Neural cell (in vitro differentiated cells): ENCODE data around the gene GRID1. TPM values are rescaled to one million over a fixed set of nuclear protein-coding genes. Genes with fewer than 3 reads are reported as not detected.

Experiments
- H2AFZ ChIP-seq: fragments of 200-600, 300-800 bp; sonication (generic), shearing (Covaris generic); 2 replicates; pipeline ENCODE4 v1.6.0; 2014; ENCODE audit warnings: low read depth, mild to moderate bottlenecking, antibody characterized with exemption, low read length, moderate library complexity
- H3F3A ChIP-seq: fragments of 200-600 bp; shearing (Covaris generic); 2 replicates; pipeline ENCODE4 v1.6.1; 2016; ENCODE audit warnings: mild to moderate bottlenecking, moderate library complexity, mixed read lengths, antibody characterized with exemption, low read length; ENCODE audit not compliant: insufficient read depth, poor library complexity, severe bottlenecking
- H3K27ac ChIP-seq: fragments of 200-600, 300-800 bp; sonication (generic), shearing (Covaris generic); 2 replicates; pipeline ENCODE4 v1.5.1; 2014; ENCODE audit warnings: mild to moderate bottlenecking, low read length, moderate library complexity
- H3K27me3 ChIP-seq: fragments of 300-800, 200-600 bp; sonication (generic), shearing (Covaris generic); 2 replicates; pipeline ENCODE4 v1.6.0; 2014; ENCODE audit warnings: mild to moderate bottlenecking, low read depth, low read length, moderate library complexity; ENCODE audit not compliant: insufficient read depth
- H3K36me3 ChIP-seq: fragments of 300-800, 200-600 bp; sonication (generic), shearing (Covaris generic); 2 replicates; pipeline ENCODE4 v1.5.1; 2014; ENCODE audit warnings: mild to moderate bottlenecking, antibody characterized with exemption, low read length, moderate library complexity; ENCODE audit not compliant: insufficient read depth
- H3K4me2 ChIP-seq: fragments of 300-800, 200-600 bp; sonication (generic), shearing (Covaris generic); 2 replicates; pipeline ENCODE4 v1.6.0; 2014; ENCODE audit warnings: mild to moderate bottlenecking, low read length
- H3K4me3 ChIP-seq: fragments of 300-800, 200-600 bp; sonication (generic), shearing (Covaris generic); 2 replicates; pipeline ENCODE4 v1.5.1; 2014; ENCODE audit warnings: mild to moderate bottlenecking, low read length, moderate library complexity
- H3K79me2 ChIP-seq: fragments of 200-600 bp; shearing (Covaris generic); replicated peaks from 2 replicates; pipeline ENCODE4 v1.6.0; 2014; ENCODE audit warnings: mild to moderate bottlenecking, low read length, moderate library complexity; ENCODE audit not compliant: insufficient read depth
- H3K9ac ChIP-seq: fragments of 300-800, 200-600 bp; sonication (generic), shearing (Covaris generic); 2 replicates; pipeline ENCODE4 v1.6.1; 2016; ENCODE audit warnings: mild to moderate bottlenecking, low read length, mixed read lengths
- H3K9me2 ChIP-seq: fragments of 200-600 bp; shearing (Covaris generic); 2 replicates; pipeline ENCODE4 v1.6.1; 2016; ENCODE audit warnings: mild to moderate bottlenecking, low read length, mixed read lengths; ENCODE audit not compliant: insufficient read depth
- H3K9me3 ChIP-seq: fragments of 200-600, 300-800 bp; sonication (generic), shearing (Covaris generic); 2 replicates; pipeline ENCODE4 v1.6.1; 2016; ENCODE audit warnings: mild to moderate bottlenecking, mixed run types, low read length, moderate library complexity, mixed read lengths
- H4K20me1 ChIP-seq: fragments of 200-600 bp; shearing (Covaris generic); 2 replicates; pipeline ENCODE4 v1.6.1; 2016; ENCODE audit warnings: mild to moderate bottlenecking, mixed run types; ENCODE audit not compliant: insufficient read depth
- EP300 ChIP-seq: fragments of 450-650 bp; conservative IDR thresholded peaks from 2 replicates; pipeline ENCODE4 v1.6.1; 2014; ENCODE audit warnings: antibody characterized with exemption, mild to moderate bottlenecking, moderate library complexity; ENCODE audit not compliant: poor library complexity, severe bottlenecking
- EZH2 ChIP-seq: fragments of 200-600, 300-800 bp; shearing (Covaris generic), sonication (generic); IDR thresholded peaks from 2 replicates; pipeline ENCODE4 v1.6.1; 2014; ENCODE audit warnings: antibody characterized with exemption, low read length, borderline replicate concordance, mild to moderate bottlenecking; ENCODE audit not compliant: insufficient read depth, poor library complexity, severe bottlenecking
- MXI1 ChIP-seq: fragments of 450-650 bp; conservative IDR thresholded peaks from 2 replicates; pipeline ENCODE4 v1.6.1; 2014; ENCODE audit warnings: antibody characterized with exemption, mild to moderate bottlenecking; ENCODE audit not compliant: poor library complexity, severe bottlenecking
- POLR2AphosphoS5 ChIP-seq: IDR thresholded peaks from 2 replicates; pipeline ENCODE4 v1.6.1; 2012
- RAD21 ChIP-seq: fragments of 450-650 bp; conservative IDR thresholded peaks from 2 replicates; pipeline ENCODE4 v1.6.1; 2014; ENCODE audit warnings: antibody characterized with exemption, mild to moderate bottlenecking, moderate library complexity
- SMC3 ChIP-seq: fragments of 450-650 bp; conservative IDR thresholded peaks from 2 replicates; pipeline ENCODE4 v1.6.1; 2014; ENCODE audit warnings: antibody characterized with exemption, mild to moderate bottlenecking, moderate library complexity; ENCODE audit not compliant: poor library complexity
- TAF1 ChIP-seq: IDR thresholded peaks from 2 replicates; pipeline ENCODE4 v1.6.1; 2012; ENCODE audit warnings: low read depth
- polyA plus RNA-seq: library from polyadenylated mRNA; depleted of rRNA; stranded (reverse); fragments of >200 nt; gene quantifications from 2 replicates; pipeline ENCODE4 v1.2.3, GENCODE V29; 2014
- TF ChIP-seq, protein P1 (sequence below): IDR thresholded peaks from 2 replicates; pipeline ENCODE4 v1.6.1; 2012; ENCODE audit warnings: borderline replicate concordance
- TF ChIP-seq, protein P2 (sequence below): fragments of 450-650 bp; IDR thresholded peaks from 2 replicates; pipeline ENCODE4 v1.5.1; 2014; ENCODE audit warnings: antibody characterized with exemption, mild to moderate bottlenecking, moderate library complexity; ENCODE audit not compliant: poor library complexity, severe bottlenecking

The GRID1 gene
- polyA plus RNA-seq, 1 donor from 2014 or later: 7.3 TPM

DNA sequence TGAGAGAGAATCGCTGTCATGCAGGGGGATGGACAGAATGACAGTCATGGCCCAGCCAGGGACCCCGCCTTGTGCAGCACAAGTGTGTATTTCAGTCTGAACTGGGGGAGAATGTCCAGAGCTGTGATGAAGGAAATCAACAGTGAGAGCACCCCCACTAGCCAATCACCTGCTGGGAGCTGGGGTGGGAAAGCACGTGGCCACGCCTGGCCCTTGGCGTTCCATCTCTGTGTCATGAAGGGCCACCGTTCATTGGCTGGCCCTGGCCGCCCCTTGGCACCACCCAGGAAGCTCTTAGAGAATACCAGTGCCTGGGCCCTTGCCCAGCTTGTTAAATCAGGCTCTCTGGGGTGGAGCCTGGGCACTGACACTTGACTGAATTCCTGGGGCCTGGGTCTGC is 22.8 kb downstream of the GRID1 start:
- no peaks in the 10 kb centered on the region for H3K79me2 ChIP-seq
- H2AFZ ChIP-seq: no peak overlapping the region
- H3K4me3 ChIP-seq: no peak overlapping the region
- no peaks in the 10 kb centered on the region for H4K20me1 ChIP-seq
- no peak overlapping the region for H3K27ac ChIP-seq
- no peaks in the 10 kb centered on the region for H3K9me2 ChIP-seq
- TF ChIP-seq POLR2AphosphoS5 (no peak), SMC3 (no peak), EP300 (no peak), RAD21 (no peak), MXI1 (no peak), EZH2 (no peak), TAF1 (no peak)
- TF ChIP-seq, protein P1, sequence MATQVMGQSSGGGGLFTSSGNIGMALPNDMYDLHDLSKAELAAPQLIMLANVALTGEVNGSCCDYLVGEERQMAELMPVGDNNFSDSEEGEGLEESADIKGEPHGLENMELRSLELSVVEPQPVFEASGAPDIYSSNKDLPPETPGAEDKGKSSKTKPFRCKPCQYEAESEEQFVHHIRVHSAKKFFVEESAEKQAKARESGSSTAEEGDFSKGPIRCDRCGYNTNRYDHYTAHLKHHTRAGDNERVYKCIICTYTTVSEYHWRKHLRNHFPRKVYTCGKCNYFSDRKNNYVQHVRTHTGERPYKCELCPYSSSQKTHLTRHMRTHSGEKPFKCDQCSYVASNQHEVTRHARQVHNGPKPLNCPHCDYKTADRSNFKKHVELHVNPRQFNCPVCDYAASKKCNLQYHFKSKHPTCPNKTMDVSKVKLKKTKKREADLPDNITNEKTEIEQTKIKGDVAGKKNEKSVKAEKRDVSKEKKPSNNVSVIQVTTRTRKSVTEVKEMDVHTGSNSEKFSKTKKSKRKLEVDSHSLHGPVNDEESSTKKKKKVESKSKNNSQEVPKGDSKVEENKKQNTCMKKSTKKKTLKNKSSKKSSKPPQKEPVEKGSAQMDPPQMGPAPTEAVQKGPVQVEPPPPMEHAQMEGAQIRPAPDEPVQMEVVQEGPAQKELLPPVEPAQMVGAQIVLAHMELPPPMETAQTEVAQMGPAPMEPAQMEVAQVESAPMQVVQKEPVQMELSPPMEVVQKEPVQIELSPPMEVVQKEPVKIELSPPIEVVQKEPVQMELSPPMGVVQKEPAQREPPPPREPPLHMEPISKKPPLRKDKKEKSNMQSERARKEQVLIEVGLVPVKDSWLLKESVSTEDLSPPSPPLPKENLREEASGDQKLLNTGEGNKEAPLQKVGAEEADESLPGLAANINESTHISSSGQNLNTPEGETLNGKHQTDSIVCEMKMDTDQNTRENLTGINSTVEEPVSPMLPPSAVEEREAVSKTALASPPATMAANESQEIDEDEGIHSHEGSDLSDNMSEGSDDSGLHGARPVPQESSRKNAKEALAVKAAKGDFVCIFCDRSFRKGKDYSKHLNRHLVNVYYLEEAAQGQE: no peak
- TF ChIP-seq, protein P2, sequence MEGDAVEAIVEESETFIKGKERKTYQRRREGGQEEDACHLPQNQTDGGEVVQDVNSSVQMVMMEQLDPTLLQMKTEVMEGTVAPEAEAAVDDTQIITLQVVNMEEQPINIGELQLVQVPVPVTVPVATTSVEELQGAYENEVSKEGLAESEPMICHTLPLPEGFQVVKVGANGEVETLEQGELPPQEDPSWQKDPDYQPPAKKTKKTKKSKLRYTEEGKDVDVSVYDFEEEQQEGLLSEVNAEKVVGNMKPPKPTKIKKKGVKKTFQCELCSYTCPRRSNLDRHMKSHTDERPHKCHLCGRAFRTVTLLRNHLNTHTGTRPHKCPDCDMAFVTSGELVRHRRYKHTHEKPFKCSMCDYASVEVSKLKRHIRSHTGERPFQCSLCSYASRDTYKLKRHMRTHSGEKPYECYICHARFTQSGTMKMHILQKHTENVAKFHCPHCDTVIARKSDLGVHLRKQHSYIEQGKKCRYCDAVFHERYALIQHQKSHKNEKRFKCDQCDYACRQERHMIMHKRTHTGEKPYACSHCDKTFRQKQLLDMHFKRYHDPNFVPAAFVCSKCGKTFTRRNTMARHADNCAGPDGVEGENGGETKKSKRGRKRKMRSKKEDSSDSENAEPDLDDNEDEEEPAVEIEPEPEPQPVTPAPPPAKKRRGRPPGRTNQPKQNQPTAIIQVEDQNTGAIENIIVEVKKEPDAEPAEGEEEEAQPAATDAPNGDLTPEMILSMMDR: no peak
- no peak overlapping the region for H3K4me2 ChIP-seq
- H3K9me3 ChIP-seq: no peaks in the 10 kb centered on the region
- no peaks in the 10 kb centered on the region for H3K36me3 ChIP-seq
- no peak overlapping the region for H3K9ac ChIP-seq
- no peaks in the 10 kb centered on the region for H3F3A ChIP-seq
- H3K27me3 ChIP-seq: no peaks in the 10 kb centered on the region

DNA sequence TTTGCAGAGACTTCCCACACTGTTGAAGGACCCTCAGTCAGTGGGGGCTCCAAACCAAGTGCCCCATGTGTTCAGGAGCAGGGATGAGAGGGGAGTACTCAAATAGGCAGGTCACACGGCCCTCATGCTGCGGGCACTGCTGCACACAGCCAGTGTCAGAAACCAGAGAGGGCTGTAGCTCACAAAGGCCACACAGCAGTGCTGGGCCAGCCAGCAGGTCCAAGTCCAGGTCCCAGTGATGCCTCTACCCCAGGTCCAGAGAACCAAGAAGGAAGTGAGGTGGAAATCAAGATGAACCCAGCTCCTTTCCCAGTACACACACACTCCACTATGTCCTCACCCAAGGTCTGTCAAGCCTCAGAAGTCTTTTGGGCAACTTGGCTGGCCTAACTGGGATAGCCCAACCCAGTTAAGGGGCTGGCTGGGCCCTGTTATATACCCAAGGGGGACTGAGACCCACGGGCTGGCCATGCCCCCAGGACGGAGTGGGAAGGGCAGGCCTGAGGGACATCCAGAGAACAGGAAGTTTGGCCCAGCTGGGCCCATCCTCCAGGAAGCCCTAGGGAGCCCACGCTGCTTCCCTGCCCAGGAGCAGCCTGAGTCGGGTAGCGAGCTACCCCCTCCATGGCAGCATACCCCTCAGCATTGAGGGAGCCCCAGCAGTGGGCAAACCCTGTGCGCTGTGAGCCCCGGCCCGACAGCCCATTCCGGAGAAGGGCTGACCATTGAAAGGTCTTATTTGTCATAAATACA is 24.3 kb downstream of the GRID1 start:
- no peaks in the 10 kb centered on the region for H3F3A ChIP-seq
- H3K9me2 ChIP-seq: no peaks in the 10 kb centered on the region
- H4K20me1 ChIP-seq: no peaks in the 10 kb centered on the region
- H3K9me3 ChIP-seq: no peaks in the 10 kb centered on the region
- H3K27me3 ChIP-seq: no peaks in the 10 kb centered on the region
- no peak overlapping the region for H3K27ac ChIP-seq
- no peak overlapping the region for H3K9ac ChIP-seq
- H3K4me3 ChIP-seq: no peak overlapping the region
- no peaks in the 10 kb centered on the region for H3K79me2 ChIP-seq
- TF ChIP-seq RAD21: no peak
- TF ChIP-seq EZH2: no peak
- TF ChIP-seq POLR2AphosphoS5: no peak
- TF ChIP-seq, protein P1: no peak
- no peak for TF ChIP-seq MXI1
- no peak for TF ChIP-seq EP300
- no peak for TF ChIP-seq TAF1
- TF ChIP-seq, protein P2: no peak
- TF ChIP-seq SMC3: no peak
- no peak overlapping the region for H3K4me2 ChIP-seq
- H3K36me3 ChIP-seq: no peaks in the 10 kb centered on the region
- H2AFZ ChIP-seq: no peak overlapping the region
